PFSK-1 (cell line): ENCODE data around the gene CELSR1.

Source experiments
- FOXP2 ChIP-seq: optimal IDR thresholded peaks from 2 replicates; pipeline ENCODE3; 2011; ENCODE audit warnings: borderline replicate concordance, control low read depth, inconsistent platforms; ENCODE audit not compliant: insufficient read depth; ENCODE audit errors: extremely low read length, extremely low read depth
- POLR2AphosphoS5 ChIP-seq: IDR thresholded peaks from 2 replicates; pipeline ENCODE4 v1.6.1; 2012; ENCODE audit warnings: low read depth, mild to moderate bottlenecking, control low read depth, low read length, moderate library complexity
- REST ChIP-seq, 2 experiments: IDR thresholded peaks; 2 replicates each; pipeline versions ENCODE4 v1.6.1 to v1.8.0; 2011 to 2012; ENCODE audit warnings: low read depth in 2 of 2, low read length in 2 of 2, control low read depth in 1 of 2, inconsistent platforms in 1 of 2, mild to moderate bottlenecking in 1 of 2, moderate library complexity in 1 of 2; ENCODE audit not compliant: insufficient read depth in 1 of 2
- SIN3A ChIP-seq: IDR thresholded peaks from 2 replicates; pipeline ENCODE4 v1.6.1; 2012; ENCODE audit warnings: mild to moderate bottlenecking, low read length, moderate library complexity, borderline replicate concordance; ENCODE audit not compliant: insufficient read depth
- TAF1 ChIP-seq: IDR thresholded peaks from 2 replicates; pipeline ENCODE4 v1.6.1; 2012; ENCODE audit warnings: low read length, control low read depth, borderline replicate concordance; ENCODE audit not compliant: insufficient read depth

Gene CELSR1

DNA sequence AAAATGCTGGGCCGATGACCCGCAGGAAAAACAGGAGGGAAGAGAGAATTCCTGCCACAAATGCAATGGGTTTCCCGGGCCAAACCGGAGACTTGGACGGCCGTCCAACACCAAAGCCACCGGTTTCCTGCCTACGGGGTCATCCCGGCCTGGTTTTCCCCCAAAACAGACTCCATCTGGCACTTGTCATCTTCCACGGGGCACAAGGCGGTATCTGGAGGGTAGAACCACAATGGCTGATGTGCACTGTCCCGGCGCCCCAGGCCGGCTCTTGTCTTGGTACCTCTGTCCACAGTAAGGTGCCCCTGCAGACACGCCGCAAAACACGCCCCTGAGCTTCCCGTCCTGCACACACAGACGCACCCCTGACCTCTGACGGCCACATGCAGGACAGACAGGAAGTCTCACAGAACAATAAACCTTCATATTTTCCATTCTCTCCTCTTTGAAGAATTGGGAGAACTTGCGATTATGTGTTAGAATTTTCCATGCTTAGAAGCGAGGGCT is 20.1 kb downstream of the CELSR1 start:
- TF ChIP-seq TAF1: no peak
- no peak for TF ChIP-seq POLR2AphosphoS5
- no peak for TF ChIP-seq FOXP2
- no peak for TF ChIP-seq SIN3A
- no peak for TF ChIP-seq REST (IDR thresholded peaks at IDR 0.05; ENCODE audit: insufficient read depth in 1 of 2, low read depth in 2 of 2, low read length in 2 of 2)

- TF ChIP-seq TAF1 (no peak), FOXP2 (no peak), POLR2AphosphoS5 (no peak), REST (IDR thresholded peaks at IDR 0.05; ENCODE audit: insufficient read depth in 1 of 2, low read depth in 2 of 2, low read length in 2 of 2) (no peak), SIN3A (no peak)
Measured at GRCh38 chr22:46516638-46517037, 20.8 kb downstream of the CELSR1 start.

DNA sequence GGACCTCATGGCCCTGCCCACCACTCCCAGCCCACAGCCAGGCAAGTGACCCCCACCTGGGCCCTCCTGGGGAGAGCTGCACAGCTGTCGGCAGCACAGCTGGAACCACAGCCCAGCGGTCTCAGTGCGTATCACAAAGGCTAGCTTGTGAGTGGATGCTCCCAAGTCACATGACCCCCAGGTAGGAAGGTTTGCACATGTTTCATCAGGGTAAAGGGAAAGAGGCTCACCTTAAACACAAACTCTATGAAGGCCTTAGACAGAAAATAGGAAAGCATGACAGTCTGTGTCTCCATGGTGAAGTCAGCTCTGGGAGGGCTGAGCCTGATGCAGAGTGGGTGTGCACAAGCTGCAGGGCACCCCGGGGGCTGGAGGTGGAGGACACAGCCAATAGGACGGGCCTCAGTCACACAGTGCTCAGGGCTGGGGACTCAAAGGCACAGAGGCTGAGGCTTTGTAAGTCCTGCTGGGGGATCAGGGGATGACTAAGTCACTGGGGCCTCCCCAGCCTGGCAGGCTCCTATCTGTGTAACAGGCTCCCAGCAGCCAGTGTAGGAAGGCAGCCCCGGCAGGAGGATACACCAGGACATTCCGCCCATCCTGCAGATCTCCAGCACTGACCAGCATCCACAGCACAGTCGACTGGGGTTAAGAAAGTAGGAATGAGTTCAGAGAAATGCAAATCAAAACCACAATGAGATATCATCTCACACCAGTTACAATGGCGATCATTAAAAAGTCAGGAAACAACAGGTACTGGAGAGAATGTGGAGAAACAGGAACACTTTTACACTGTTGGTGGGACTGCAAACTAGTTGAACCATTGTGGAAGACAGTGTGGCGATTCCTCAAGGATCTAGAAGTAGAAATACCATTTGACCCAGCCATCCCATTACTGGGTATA is 22.0 kb downstream of the CELSR1 start:
- TF ChIP-seq REST (IDR thresholded peaks at IDR 0.05; ENCODE audit: insufficient read depth in 1 of 2, low read depth in 2 of 2, low read length in 2 of 2) (no peak), SIN3A (no peak), TAF1 (no peak), POLR2AphosphoS5 (no peak), FOXP2 (no peak)

GRCh38 chr22:46514592-46515207 is 22.7 kb downstream of the CELSR1 start:
- no peak for TF ChIP-seq REST (IDR thresholded peaks at IDR 0.05; ENCODE audit: insufficient read depth in 1 of 2, low read depth in 2 of 2, low read length in 2 of 2)
- no peak for TF ChIP-seq TAF1
- TF ChIP-seq POLR2AphosphoS5: no peak
